ENCODE data around the gene PPP1R1B.

PPP1R1B gene

GRCh38 chr17:39625198-39625785, 1.5 kb upstream of the PPP1R1B start:
- H3K9ac ChIP-seq (ENCODE audit: low read length) = no peak overlapping the region
- no peaks in the 10 kb centered on the region for H3K79me2 ChIP-seq (ENCODE audit: low read length)
- no peak overlapping the region for H3K4me2 ChIP-seq (ENCODE audit: low read depth, low read length)
- TF ChIP-seq, protein P1, sequence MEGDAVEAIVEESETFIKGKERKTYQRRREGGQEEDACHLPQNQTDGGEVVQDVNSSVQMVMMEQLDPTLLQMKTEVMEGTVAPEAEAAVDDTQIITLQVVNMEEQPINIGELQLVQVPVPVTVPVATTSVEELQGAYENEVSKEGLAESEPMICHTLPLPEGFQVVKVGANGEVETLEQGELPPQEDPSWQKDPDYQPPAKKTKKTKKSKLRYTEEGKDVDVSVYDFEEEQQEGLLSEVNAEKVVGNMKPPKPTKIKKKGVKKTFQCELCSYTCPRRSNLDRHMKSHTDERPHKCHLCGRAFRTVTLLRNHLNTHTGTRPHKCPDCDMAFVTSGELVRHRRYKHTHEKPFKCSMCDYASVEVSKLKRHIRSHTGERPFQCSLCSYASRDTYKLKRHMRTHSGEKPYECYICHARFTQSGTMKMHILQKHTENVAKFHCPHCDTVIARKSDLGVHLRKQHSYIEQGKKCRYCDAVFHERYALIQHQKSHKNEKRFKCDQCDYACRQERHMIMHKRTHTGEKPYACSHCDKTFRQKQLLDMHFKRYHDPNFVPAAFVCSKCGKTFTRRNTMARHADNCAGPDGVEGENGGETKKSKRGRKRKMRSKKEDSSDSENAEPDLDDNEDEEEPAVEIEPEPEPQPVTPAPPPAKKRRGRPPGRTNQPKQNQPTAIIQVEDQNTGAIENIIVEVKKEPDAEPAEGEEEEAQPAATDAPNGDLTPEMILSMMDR (IDR thresholded peaks at IDR 0.05; ENCODE audit: low read length) = no peak
- TF ChIP-seq EZH2 (optimal IDR thresholded peaks at IDR 0.05; ENCODE audit: low read depth, low read length) = no peak
- no peak for TF ChIP-seq EZH2phosphoT487 (IDR thresholded peaks at IDR 0.05; ENCODE audit: low read length)
- H3F3A ChIP-seq (ENCODE audit: insufficient read depth, low read length) = peaks cover 10% of the 10 kb centered on the region; the same call in 1 of the 2 replicates
- H3K27ac ChIP-seq (ENCODE audit: low read length) = no peak overlapping the region
- DNase-seq = no peak
- H3K9me2 ChIP-seq (replicated peaks; ENCODE audit: insufficient read depth, low read length) = no peaks in the 10 kb centered on the region
- H4K20me1 ChIP-seq (ENCODE audit: insufficient read depth, low read length) = no peaks in the 10 kb centered on the region
- H3K4me1 ChIP-seq (ENCODE audit: low read length) = peaks cover 16% of the 10 kb centered on the region
- no peak overlapping the region for H2AFZ ChIP-seq (ENCODE audit: low read length)
- H3K27me3 ChIP-seq (replicated peaks; ENCODE audit: insufficient read depth, low read length) = peaks cover 41% of the 10 kb centered on the region
- H3K9me3 ChIP-seq (replicated peaks; ENCODE audit: insufficient read depth, low read length) = no peaks in the 10 kb centered on the region
- H3K36me3 ChIP-seq (replicated peaks; ENCODE audit: insufficient read depth, low read length) = no peaks in the 10 kb centered on the region
- H3K4me3 ChIP-seq (ENCODE audit: low read length) = no peak overlapping the region

- TF ChIP-seq, protein P1 (IDR thresholded peaks at IDR 0.05; ENCODE audit: low read length) = no peak
- TF ChIP-seq EZH2phosphoT487 (IDR thresholded peaks at IDR 0.05; ENCODE audit: low read length) (no peak), EZH2 (optimal IDR thresholded peaks at IDR 0.05; ENCODE audit: low read depth, low read length) (no peak)
- H3K27ac ChIP-seq (ENCODE audit: low read length) = no peak overlapping the region
- DNase-seq = no peak
- H3F3A ChIP-seq (ENCODE audit: insufficient read depth, low read length) = peaks cover 8% of the 10 kb centered on the region; the same call in 1 of the 2 replicates
- H3K4me3 ChIP-seq (ENCODE audit: low read length) = no peak overlapping the region
- no peaks in the 10 kb centered on the region for H3K36me3 ChIP-seq (replicated peaks; ENCODE audit: insufficient read depth, low read length)
- no peaks in the 10 kb centered on the region for H3K9me3 ChIP-seq (replicated peaks; ENCODE audit: insufficient read depth, low read length)
- H2AFZ ChIP-seq (ENCODE audit: low read length) = no peak overlapping the region
- no peaks in the 10 kb centered on the region for H4K20me1 ChIP-seq (ENCODE audit: insufficient read depth, low read length)
- no peak overlapping the region for H3K9ac ChIP-seq (ENCODE audit: low read length)
- H3K4me2 ChIP-seq (ENCODE audit: low read depth, low read length) = no peak overlapping the region
- no peaks in the 10 kb centered on the region for H3K9me2 ChIP-seq (replicated peaks; ENCODE audit: insufficient read depth, low read length)
- H3K27me3 ChIP-seq (replicated peaks; ENCODE audit: insufficient read depth, low read length) = peaks cover 41% of the 10 kb centered on the region
- no peaks in the 10 kb centered on the region for H3K79me2 ChIP-seq (ENCODE audit: low read length)
- H3K4me1 ChIP-seq (ENCODE audit: low read length) = peaks cover 16% of the 10 kb centered on the region
Observed at GRCh38 chr17:39627047-39627711, 427 bp downstream of the PPP1R1B start.

DNA sequence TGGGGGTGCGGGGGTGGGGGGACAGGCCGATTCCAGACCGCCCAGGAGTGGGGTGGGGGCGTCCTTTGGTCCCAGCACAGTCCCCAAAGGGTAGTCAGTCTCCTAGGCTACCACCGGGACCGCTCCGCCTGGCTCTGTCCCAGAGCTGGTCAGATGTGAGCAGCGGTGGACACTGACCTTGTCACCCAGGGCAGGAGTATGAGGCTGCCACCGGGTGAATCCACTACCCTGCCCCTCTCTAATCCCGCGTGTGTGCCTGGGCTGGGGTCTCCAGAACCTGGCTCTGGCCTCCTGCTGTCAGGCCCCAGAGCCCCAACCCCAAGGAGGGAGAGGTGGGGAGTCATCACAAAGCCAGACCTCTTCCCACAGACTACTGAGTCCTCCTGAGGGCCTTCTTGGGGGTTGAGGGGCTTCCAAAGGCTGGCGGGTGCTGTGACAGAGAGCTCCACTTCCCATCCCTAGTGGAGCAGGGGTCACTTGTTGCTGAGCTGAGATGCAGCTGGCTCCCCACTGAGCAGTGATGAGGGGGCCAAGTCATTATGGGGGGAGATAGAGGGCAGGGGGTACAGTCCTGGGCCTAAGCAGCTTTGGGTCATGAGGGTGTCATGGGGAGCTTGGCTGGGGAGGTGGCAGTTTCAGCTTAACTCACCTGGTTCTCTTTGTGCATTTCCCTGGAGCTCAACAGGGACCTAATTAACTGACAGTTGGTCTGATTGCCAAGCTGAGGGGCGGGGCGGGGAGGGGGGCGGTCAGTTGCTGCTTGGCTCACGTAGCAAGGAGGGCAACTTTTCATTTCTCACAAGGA, 1.2 kb downstream of the PPP1R1B start:
- H4K20me1 ChIP-seq (ENCODE audit: insufficient read depth, low read length) = no peaks in the 10 kb centered on the region
- no peaks in the 10 kb centered on the region for H3K9me3 ChIP-seq (replicated peaks; ENCODE audit: insufficient read depth, low read length)

More for the DNA sequence above, 1.2 kb downstream of the PPP1R1B start:
- Histone ChIP-seq H3K36me3 (replicated peaks; ENCODE audit: insufficient read depth, low read length) (no peaks in the 10 kb centered on the region), H2AFZ (ENCODE audit: low read length) (no peak overlapping the region), H3K4me3 (ENCODE audit: low read length) (no peak overlapping the region), H3K9ac (ENCODE audit: low read length) (no peak overlapping the region), H3K27ac (ENCODE audit: low read length) (no peak overlapping the region), H3K27me3 (replicated peaks; ENCODE audit: insufficient read depth, low read length) (peaks cover 43% of the 10 kb centered on the region), H3K4me2 (ENCODE audit: low read depth, low read length) (no peak overlapping the region), H3K4me1 (ENCODE audit: low read length) (peaks cover 8% of the 10 kb centered on the region), H3K9me2 (replicated peaks; ENCODE audit: insufficient read depth, low read length) (no peaks in the 10 kb centered on the region), H3K79me2 (ENCODE audit: low read length) (no peaks in the 10 kb centered on the region), H3F3A (ENCODE audit: insufficient read depth, low read length) (peaks cover 1% of the 10 kb centered on the region; the same call in 1 of the 2 replicates)
- DNase-seq = no peak
- no peak for TF ChIP-seq EZH2 (optimal IDR thresholded peaks at IDR 0.05; ENCODE audit: low read depth, low read length)
- no peak for TF ChIP-seq EZH2phosphoT487 (IDR thresholded peaks at IDR 0.05; ENCODE audit: low read length)
- TF ChIP-seq, protein P1 (IDR thresholded peaks at IDR 0.05; ENCODE audit: low read length) = no peak

Measured in MM.1S (cell line).